ENCODE data around the gene WARS2. TPM values are rescaled to one million over a fixed set of nuclear protein-coding genes. Genes with fewer than 3 reads are reported as not detected.
"Not testable (repeated sequence)": the region's sequence is repeated elsewhere in the genome, so short reads cannot be mapped to it uniquely, and the experiment has no call there.

Gene WARS2
- total RNA-seq, 2 donors from 2014 or later = 9.9 to 11.8 TPM

DNA sequence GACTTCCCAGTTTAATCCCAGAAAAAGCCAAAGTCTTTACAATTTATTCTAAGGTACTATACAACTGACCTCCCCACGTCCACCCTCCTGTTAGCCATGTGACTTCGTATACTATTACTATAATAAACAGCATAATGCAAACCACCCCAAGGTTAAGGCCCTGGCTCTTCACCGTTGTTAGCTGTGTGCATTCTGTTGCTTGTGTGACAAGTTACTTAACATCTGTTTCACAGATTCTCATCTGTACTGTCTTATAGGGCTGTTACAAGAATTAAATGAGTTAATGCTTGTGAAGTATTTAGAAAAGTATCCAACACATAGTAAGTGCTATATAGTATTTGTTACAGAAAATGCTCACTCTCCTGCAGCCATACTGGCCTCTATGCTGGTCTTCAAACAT lies 15.7 kb downstream of the WARS2 start:
- DNase-seq = no peak
- no peaks in the 10 kb centered on the region for H3K4me1 ChIP-seq (ENCODE audit: control insufficient read depth, insufficient read depth, low read length)
- no peak overlapping the region for H3K27ac ChIP-seq (ENCODE audit: low read depth, low read length)
- TF ChIP-seq, protein P1, sequence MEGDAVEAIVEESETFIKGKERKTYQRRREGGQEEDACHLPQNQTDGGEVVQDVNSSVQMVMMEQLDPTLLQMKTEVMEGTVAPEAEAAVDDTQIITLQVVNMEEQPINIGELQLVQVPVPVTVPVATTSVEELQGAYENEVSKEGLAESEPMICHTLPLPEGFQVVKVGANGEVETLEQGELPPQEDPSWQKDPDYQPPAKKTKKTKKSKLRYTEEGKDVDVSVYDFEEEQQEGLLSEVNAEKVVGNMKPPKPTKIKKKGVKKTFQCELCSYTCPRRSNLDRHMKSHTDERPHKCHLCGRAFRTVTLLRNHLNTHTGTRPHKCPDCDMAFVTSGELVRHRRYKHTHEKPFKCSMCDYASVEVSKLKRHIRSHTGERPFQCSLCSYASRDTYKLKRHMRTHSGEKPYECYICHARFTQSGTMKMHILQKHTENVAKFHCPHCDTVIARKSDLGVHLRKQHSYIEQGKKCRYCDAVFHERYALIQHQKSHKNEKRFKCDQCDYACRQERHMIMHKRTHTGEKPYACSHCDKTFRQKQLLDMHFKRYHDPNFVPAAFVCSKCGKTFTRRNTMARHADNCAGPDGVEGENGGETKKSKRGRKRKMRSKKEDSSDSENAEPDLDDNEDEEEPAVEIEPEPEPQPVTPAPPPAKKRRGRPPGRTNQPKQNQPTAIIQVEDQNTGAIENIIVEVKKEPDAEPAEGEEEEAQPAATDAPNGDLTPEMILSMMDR (conservative IDR thresholded peaks at IDR 0.05) = no peak
- no peaks in the 10 kb centered on the region for H3K27me3 ChIP-seq (ENCODE audit: control insufficient read depth, insufficient read depth, low read length, poor library complexity, severe bottlenecking)
- H3K36me3 Mint-ChIP-seq (ENCODE audit: low read depth) = peaks cover 4% of the 10 kb centered on the region
- no peak overlapping the region for H3K4me3 Mint-ChIP-seq
- WGBS, 2 experiments (ENCODE audit: insufficient coverage in 1 of 2, insufficient read length in 1 of 2) = 96 to 100% methylated on average over 2 to 3 of the region's 3 CpGs
- H3K27me3 Mint-ChIP-seq (ENCODE audit: insufficient read depth) = no peaks in the 10 kb centered on the region
- H3K4me3 ChIP-seq (ENCODE audit: low read length) = no peak overlapping the region
- H3K27ac Mint-ChIP-seq = no peak overlapping the region
- peaks cover 6% of the 10 kb centered on the region for H3K4me1 Mint-ChIP-seq
- H3K9me3 Mint-ChIP-seq = peaks cover 6% of the 10 kb centered on the region
- no peaks in the 10 kb centered on the region for H3K36me3 ChIP-seq (ENCODE audit: control insufficient read depth, insufficient read depth, low read length)
- no peaks in the 10 kb centered on the region for H3K9me3 ChIP-seq (ENCODE audit: control insufficient read depth, low read length)
- H3K9ac ChIP-seq (ENCODE audit: extremely low read depth, low read length, poor library complexity, severe bottlenecking) = no peak overlapping the region

DNA sequence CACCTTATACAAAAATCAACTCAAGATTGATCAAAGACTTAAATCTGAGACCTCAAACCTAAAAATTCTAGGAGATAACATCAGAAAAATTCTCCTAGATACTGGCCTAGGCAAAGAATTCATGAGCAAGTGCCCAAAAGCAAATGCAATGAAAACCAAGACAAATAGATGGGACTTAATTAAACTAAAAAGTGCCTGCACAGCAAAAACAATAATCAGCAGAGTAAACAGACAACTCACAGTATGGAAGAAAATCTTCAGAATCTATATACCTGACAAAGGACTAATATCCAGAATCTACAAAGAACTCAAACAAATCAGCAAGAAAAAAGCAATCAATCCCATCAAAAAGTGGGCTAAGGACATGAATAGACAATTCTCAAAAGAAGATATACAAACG lies 18.6 kb downstream of the WARS2 start:
- H3K9me3 ChIP-seq (ENCODE audit: control insufficient read depth, low read length); H3K9me3 Mint-ChIP-seq; H3K4me3 ChIP-seq (ENCODE audit: low read length); H3K4me1 ChIP-seq (ENCODE audit: control insufficient read depth, insufficient read depth, low read length); H3K9ac ChIP-seq (ENCODE audit: extremely low read depth, low read length, poor library complexity, severe bottlenecking); H3K27me3 Mint-ChIP-seq (ENCODE audit: insufficient read depth); H3K4me1 Mint-ChIP-seq; H3K27ac Mint-ChIP-seq; H3K36me3 Mint-ChIP-seq (ENCODE audit: low read depth); H3K27ac ChIP-seq (ENCODE audit: low read depth, low read length); H3K36me3 ChIP-seq (ENCODE audit: control insufficient read depth, insufficient read depth, low read length); DNase-seq; H3K27me3 ChIP-seq (ENCODE audit: control insufficient read depth, insufficient read depth, low read length, poor library complexity, severe bottlenecking); H3K4me3 Mint-ChIP-seq: not testable (repeated sequence)
- 100% methylated on average over 1 of the region's 1 CpG; no CpG with 5 or more reads in 1 of the 2 experiments for WGBS, 2 experiments (ENCODE audit: insufficient coverage in 1 of 2, insufficient read length in 1 of 2)

DNA sequence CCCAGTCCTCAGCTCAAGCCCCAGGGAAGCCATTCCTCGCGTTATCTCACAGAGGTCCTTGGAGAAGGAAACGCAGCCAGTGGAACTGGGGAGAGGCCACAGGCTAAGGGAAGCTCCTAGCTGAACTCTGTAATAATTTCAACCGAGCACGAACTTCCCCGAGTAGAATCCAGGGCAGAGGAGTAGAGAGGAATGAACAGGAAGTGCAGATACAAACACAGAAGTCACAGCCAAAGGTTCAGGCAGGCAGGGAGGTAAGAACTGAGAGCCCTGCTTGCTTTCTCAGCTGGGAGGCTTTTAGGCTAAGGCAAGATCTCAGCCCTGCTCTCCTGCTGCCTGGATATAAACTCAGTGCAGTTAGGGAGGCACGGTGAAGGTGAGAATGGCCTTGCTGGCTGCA lies 23.7 kb downstream of the WARS2 start:
- H3K4me1 Mint-ChIP-seq = peaks cover 12% of the 10 kb centered on the region
- no peaks in the 10 kb centered on the region for H3K9me3 ChIP-seq (ENCODE audit: control insufficient read depth, low read length)
- TF ChIP-seq, protein P1 (conservative IDR thresholded peaks at IDR 0.05) = no peak
- H3K27me3 Mint-ChIP-seq (ENCODE audit: insufficient read depth) = no peaks in the 10 kb centered on the region
- H3K36me3 Mint-ChIP-seq (ENCODE audit: low read depth) = peaks cover 2% of the 10 kb centered on the region
- no peak overlapping the region for H3K4me3 Mint-ChIP-seq
- H3K4me1 ChIP-seq (ENCODE audit: control insufficient read depth, insufficient read depth, low read length) = peaks cover 3% of the 10 kb centered on the region
- no peak overlapping the region for H3K9ac ChIP-seq (ENCODE audit: extremely low read depth, low read length, poor library complexity, severe bottlenecking)
- peak overlapping the region; percentile 1 for H3K27ac ChIP-seq (ENCODE audit: low read depth, low read length)
- peaks cover 6% of the 10 kb centered on the region for H3K9me3 Mint-ChIP-seq
- 62 to 78% methylated on average over 6 to 7 of the region's 7 CpGs for WGBS, 2 experiments (ENCODE audit: insufficient coverage in 1 of 2, insufficient read length in 1 of 2)
- peak overlapping the region; percentile 20 for H3K4me3 ChIP-seq (ENCODE audit: low read length)
- H3K27me3 ChIP-seq (ENCODE audit: control insufficient read depth, insufficient read depth, low read length, poor library complexity, severe bottlenecking) = no peaks in the 10 kb centered on the region
- H3K36me3 ChIP-seq (ENCODE audit: control insufficient read depth, insufficient read depth, low read length) = no peaks in the 10 kb centered on the region
- H3K27ac Mint-ChIP-seq = peak overlapping the region; percentile 63
- peak; percentile 57 for DNase-seq

DNA sequence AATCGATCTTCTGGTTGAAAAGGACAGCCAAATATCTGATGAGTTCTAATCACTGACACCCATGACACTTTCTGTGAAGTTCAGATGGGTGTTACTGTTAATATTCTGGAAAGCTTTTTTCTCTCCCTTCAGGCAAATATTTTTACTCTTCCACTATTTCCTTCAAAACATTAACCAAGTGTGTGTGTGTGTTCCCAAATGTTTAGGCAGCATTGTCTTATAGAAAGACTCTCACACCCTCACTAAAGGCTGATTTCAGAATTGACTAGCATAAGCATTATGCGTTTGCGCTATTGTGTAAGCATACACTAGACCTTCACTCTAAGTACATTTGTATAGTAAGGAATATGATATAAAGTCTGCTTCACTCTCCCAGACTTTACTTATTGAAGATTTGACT lies 24.7 kb downstream of the WARS2 start:
- no peak overlapping the region for H3K9ac ChIP-seq (ENCODE audit: extremely low read depth, low read length, poor library complexity, severe bottlenecking)
- H3K27me3 ChIP-seq (ENCODE audit: control insufficient read depth, insufficient read depth, low read length, poor library complexity, severe bottlenecking) = no peaks in the 10 kb centered on the region
- TF ChIP-seq, protein P1 (conservative IDR thresholded peaks at IDR 0.05) = no peak
- H3K36me3 Mint-ChIP-seq (ENCODE audit: low read depth) = peaks cover 2% of the 10 kb centered on the region
- H3K4me3 ChIP-seq (ENCODE audit: low read length) = peak overlapping the region; percentile 20
- DNase-seq = no peak
- no peak overlapping the region for H3K27ac Mint-ChIP-seq
- no peaks in the 10 kb centered on the region for H3K36me3 ChIP-seq (ENCODE audit: control insufficient read depth, insufficient read depth, low read length)
- H3K27me3 Mint-ChIP-seq (ENCODE audit: insufficient read depth) = no peaks in the 10 kb centered on the region
- H3K4me1 ChIP-seq (ENCODE audit: control insufficient read depth, insufficient read depth, low read length) = peaks cover 3% of the 10 kb centered on the region
- H3K27ac ChIP-seq (ENCODE audit: low read depth, low read length) = no peak overlapping the region
- H3K9me3 ChIP-seq (ENCODE audit: control insufficient read depth, low read length) = no peaks in the 10 kb centered on the region
- H3K4me3 Mint-ChIP-seq = no peak overlapping the region
- no peaks in the 10 kb centered on the region for H3K9me3 Mint-ChIP-seq
- peaks cover 12% of the 10 kb centered on the region for H3K4me1 Mint-ChIP-seq
- 67 to 81% methylated on average over 1 of the region's 3 CpGs for WGBS, 2 experiments (ENCODE audit: insufficient coverage in 1 of 2, insufficient read length in 1 of 2)
